Pancreas (tissue), 10 donors: ENCODE data around the gene THSD4. TPM values are rescaled to one million over a fixed set of nuclear protein-coding genes. Genes with fewer than 3 reads are reported as not detected.
"Not testable (repeated sequence)": the region's sequence is repeated elsewhere in the genome, so short reads cannot be mapped to it uniquely, and the experiment has no call there.

ENCODE experiments used
- ATAC-seq, 4 donors: fragments of 200-7000 bp; cut with Tn5 transposase; one replicate each; pipeline versions ENCODE4 v1.8.0 to v1.9.1; 2020; ENCODE audit warnings: mild to moderate bottlenecking in 4 of 4, moderate library complexity in 4 of 4
- DNase-seq, 6 donors: peaks; one replicate each; pipeline ENCODE4 v3.0.0-alpha.2; 2020
- FAIRE-seq: peaks from 2 replicates; lab custom pipeline; 2012; peaks lifted over from hg19 to GRCh38; lab: Jason Lieb, UNC
- H3K27ac ChIP-seq, 4 donors: fragments of 200-600 bp; sonication (generic); 1 replicate in 3 of 4; 2 replicates in 1 of 4; pipeline versions ENCODE4 v1.5.0 to v1.8.0; 2020
- H3K27me3 ChIP-seq, 4 donors: fragments of 200-600 bp; one replicate each; pipeline ENCODE4 v1.8.0; 2021
- H3K36me3 ChIP-seq, 3 donors: fragments of 200-600 bp; sonication (generic) in 1 of 3; one replicate each; pipeline versions ENCODE4 v1.5.0 to v1.8.0; 2020 to 2021
- H3K4me1 ChIP-seq, 3 donors: fragments of 200-600 bp; one replicate each; pipeline ENCODE4 v1.8.0; 2021
- H3K4me3 ChIP-seq, 4 donors: fragments of 200-600 bp; sonication (generic) in 2 of 4; one replicate each; pipeline versions ENCODE4 v1.5.0 to v1.8.0; 2020 to 2021
- H3K9me3 ChIP-seq, 4 donors: fragments of 200-600 bp; one replicate each; pipeline ENCODE4 v1.8.0; 2021
- CTCF ChIP-seq, 4 donors: fragments of 200-600 bp; sonication (generic) in 3 of 4; IDR thresholded peaks; one replicate each; pipeline versions ENCODE4 v1.5.0 to v1.8.0; 2021; ENCODE audit warnings: antibody characterized with exemption in 4 of 4
- WGBS, 2 donors: extraction: QIAGEN DNeasy Blood & Tissue Kit; methylation state at CpG; one replicate each; pipeline ENCODE4 v1.1.7; 2013; 5-methylcytosine and 5-hydroxymethylcytosine counted together
- intact Hi-C, 3 donors: fragments of 100-400 bp; cut with DNase I; formaldehyde crosslinking; loops; one replicate each; pipeline versions ENCODE4 v1.11.1 to v1.14.2; 2022
- polyA plus RNA-seq, 2 donors: library from polyadenylated mRNA; stranded (reverse); fragments of 200-250 nt; gene quantifications; one replicate each; pipeline ENCODE4 v1.2.3, GENCODE V29; 2013
- total RNA-seq, 6 donors: library from RNA; stranded (reverse); fragmentation: NEBNext Ultra II Directional in 4 of 6; extraction: Animal tissue kit (Norgen Biotek cat#: 25700) in 4 of 6; gene quantifications; one replicate each; pipeline versions ENCODE4 v1.2.1 to v1.2.4, GENCODE V29; 2021 to 2023
- donor health status: healthy with polysubstance abuse.
- donor health status: DM: no; HTN: no; CAD: no; lungs with moderate emphysema.
- donor health status: DM: no; HTN: no; CAD: no.
- donor health status: control.
- donor health status: control.
- donor health status: Bipolar disorder and iron deficiency.
- donor health status: DM: yes; HTN: yes; CAD: no.
- donor health status: DM: no; HTN: no; CAD: no.
- donor health status: DM: no; HTN: no; CAD: no.
- donor health status: DM: yes; HTN: yes; CAD: no.

Gene THSD4
- total and polyA plus RNA-seq, 8 donors, result 6.0 to 17.8 (median 13.3) TPM

GRCh38 chr15:71364117-71364584 is 248.9 kb downstream of the THSD4 start:
- no peaks in the 10 kb centered on the region for H3K4me1 ChIP-seq
- no peaks in the 10 kb centered on the region for H3K9me3 ChIP-seq
- ATAC-seq (no peak), FAIRE-seq (no peak), DNase-seq (no peak)
- 69 to 73% methylated on average over 5 of the region's 5 CpGs for WGBS, 2 donors
- H3K36me3 ChIP-seq, result no peaks in the 10 kb centered on the region
- intact Hi-C loops, result no loop called here
- no peaks in the 10 kb centered on the region for H3K27me3 ChIP-seq
- TF ChIP-seq CTCF (IDR thresholded peaks at IDR 0.05), result no peak
- no peak overlapping the region for H3K27ac ChIP-seq
- no peak overlapping the region for H3K4me3 ChIP-seq

- H3K4me1 ChIP-seq, result no peaks in the 10 kb centered on the region
- DNase-seq (no peak), FAIRE-seq (no peak), ATAC-seq (no peak)
- no peak for TF ChIP-seq CTCF (IDR thresholded peaks at IDR 0.05)
- no peaks in the 10 kb centered on the region for H3K27me3 ChIP-seq
- H3K9me3 ChIP-seq, result no peaks in the 10 kb centered on the region
- intact Hi-C loops, result no loop called here
- 77 to 81% methylated on average over 4 of the region's 4 CpGs for WGBS, 2 donors
- H3K4me3 ChIP-seq, result no peak overlapping the region
- no peak overlapping the region for H3K27ac ChIP-seq
- no peaks in the 10 kb centered on the region for H3K36me3 ChIP-seq
Observed at GRCh38 chr15:71366522-71366921, 251.3 kb downstream of the THSD4 start.

GRCh38 chr15:71366926-71367325 is 251.7 kb downstream of the THSD4 start:
- Histone ChIP-seq H3K27me3 (no peaks in the 10 kb centered on the region), H3K36me3 (no peaks in the 10 kb centered on the region), H3K4me3 (no peak overlapping the region), H3K27ac (no peak overlapping the region), H3K4me1 (no peaks in the 10 kb centered on the region), H3K9me3 (no peaks in the 10 kb centered on the region)
- no peak for TF ChIP-seq CTCF (IDR thresholded peaks at IDR 0.05)
- intact Hi-C loops, result no loop called here
- 42 to 43% methylated on average over 3 of the region's 3 CpGs for WGBS, 2 donors
- FAIRE-seq, result no peak
- peak in 2 of 4 donors; percentile 24 to 57 for ATAC-seq
- no peak for DNase-seq

- H3K36me3 ChIP-seq, FAIRE-seq, H3K27ac ChIP-seq, DNase-seq, H3K4me1 ChIP-seq, H3K9me3 ChIP-seq, ATAC-seq, intact Hi-C loops, H3K4me3 ChIP-seq, H3K27me3 ChIP-seq: not testable (repeated sequence)
- WGBS, 2 donors, result no CpG with 5 or more reads among the region's 1 CpG
Observed at GRCh38 chr15:71367737-71368136, 252.5 kb downstream of the THSD4 start.

- intact Hi-C loops, H3K4me1 ChIP-seq, ATAC-seq, H3K4me3 ChIP-seq, H3K27ac ChIP-seq, H3K27me3 ChIP-seq, H3K36me3 ChIP-seq, DNase-seq, H3K9me3 ChIP-seq, FAIRE-seq: not testable (repeated sequence)
- WGBS, 2 donors, result 51 to 62% methylated on average over 7 of the region's 7 CpGs
Observed at GRCh38 chr15:71372769-71373168, 257.5 kb downstream of the THSD4 start.

- H3K4me1 ChIP-seq, result no peaks in the 10 kb centered on the region
- H3K9me3 ChIP-seq, result no peaks in the 10 kb centered on the region
- no peak overlapping the region for H3K27ac ChIP-seq
- ATAC-seq (no peak), FAIRE-seq (no peak), DNase-seq (no peak)
- WGBS, 2 donors, result 44 to 56% methylated on average over 1 of the region's 1 CpG
- no peak for TF ChIP-seq CTCF (IDR thresholded peaks at IDR 0.05)
- no peak overlapping the region for H3K4me3 ChIP-seq
- H3K27me3 ChIP-seq, result no peaks in the 10 kb centered on the region
- H3K36me3 ChIP-seq, result no peaks in the 10 kb centered on the region
- intact Hi-C loops, result no loop called here
Observed at GRCh38 chr15:71373917-71374316, 258.6 kb downstream of the THSD4 start.
